GM18526 (cell line): ENCODE data around the gene ARNT2.

Experiments used
- POLR2A ChIP-seq: IDR thresholded peaks from 3 replicates; pipeline ENCODE4 v1.6.1; 2011; ENCODE audit not compliant: insufficient read length; ENCODE audit errors: extremely low read depth

Gene ARNT2

GRCh38 chr15:80530737-80531365 is 126.7 kb downstream of the ARNT2 start:
- no peak for TF ChIP-seq POLR2A

GRCh38 chr15:80531388-80531787 is 127.2 kb downstream of the ARNT2 start:
- TF ChIP-seq POLR2A: no peak

- no peak for TF ChIP-seq POLR2A
Measured at GRCh38 chr15:80531796-80532195, 127.6 kb downstream of the ARNT2 start.

GRCh38 chr15:80533790-80534333 is 129.7 kb downstream of the ARNT2 start:
- TF ChIP-seq POLR2A: no peak

GRCh38 chr15:80536231-80536630 is 132.0 kb downstream of the ARNT2 start:
- TF ChIP-seq POLR2A: no peak

GRCh38 chr15:80536716-80537115 is 132.5 kb downstream of the ARNT2 start:
- no peak for TF ChIP-seq POLR2A

- no peak for TF ChIP-seq POLR2A
Measured at GRCh38 chr15:80545078-80545477, 140.9 kb downstream of the ARNT2 start.

GRCh38 chr15:80547264-80547663 is 143.1 kb downstream of the ARNT2 start:
- no peak for TF ChIP-seq POLR2A

GRCh38 chr15:80549191-80549590 is 145.0 kb downstream of the ARNT2 start:
- no peak for TF ChIP-seq POLR2A

GRCh38 chr15:80549654-80550053 is 145.5 kb downstream of the ARNT2 start:
- no peak for TF ChIP-seq POLR2A

GRCh38 chr15:80550219-80550907 is 146.2 kb downstream of the ARNT2 start:
- TF ChIP-seq POLR2A: no peak

GRCh38 chr15:80550908-80551260 is 146.7 kb downstream of the ARNT2 start:
- no peak for TF ChIP-seq POLR2A

- TF ChIP-seq POLR2A: no peak
Measured at GRCh38 chr15:80551348-80551747, 147.2 kb downstream of the ARNT2 start.

- no peak for TF ChIP-seq POLR2A
Measured at GRCh38 chr15:80554560-80554959, 150.4 kb downstream of the ARNT2 start.

- TF ChIP-seq POLR2A: no peak
Measured at GRCh38 chr15:80556694-80557367, 152.6 kb downstream of the ARNT2 start.

GRCh38 chr15:80557441-80558234 is 153.5 kb downstream of the ARNT2 start:
- TF ChIP-seq POLR2A: no peak
